Glomerular endothelial cell (primary cell): ENCODE measurements around the gene ALG12. TPM values are rescaled to one million over a fixed set of nuclear protein-coding genes. Genes with fewer than 3 reads are reported as not detected.

Experiments used
- DNase-seq: peaks from one replicate; pipeline ENCODE4 v3.0.0-alpha.2; 2011; ENCODE audit warnings: low read depth, low spot score; ENCODE audit errors: extremely low read depth
- total RNA-seq: library from RNA; depleted of rRNA; stranded (reverse); fragments of >200 nt; gene quantifications from 2 replicates; pipeline ENCODE4 v1.2.3, GENCODE V29; 2015

Gene ALG12
- total RNA-seq, 1 donor from 2014 or later = 14.5 TPM

GRCh38 chr22:49958366-49958921, 40.2 kb upstream of the ALG12 start:
- DNase-seq = no peak

- DNase-seq = no peak
Measured at GRCh38 chr22:49957826-49958365, 39.7 kb upstream of the ALG12 start.

- no peak for DNase-seq
Measured at GRCh38 chr22:49956914-49957825, 38.9 kb upstream of the ALG12 start.

GRCh38 chr22:49956418-49956770, 38.2 kb upstream of the ALG12 start:
- DNase-seq = no peak

- DNase-seq = no peak
Measured at GRCh38 chr22:49955581-49956417, 37.6 kb upstream of the ALG12 start.

- no peak for DNase-seq
Measured at GRCh38 chr22:49954991-49955580, 36.8 kb upstream of the ALG12 start.

GRCh38 chr22:49954354-49954753, 36.1 kb upstream of the ALG12 start:
- DNase-seq = no peak

GRCh38 chr22:49953680-49954344, 35.6 kb upstream of the ALG12 start:
- DNase-seq = no peak

GRCh38 chr22:49953027-49953679, 34.9 kb upstream of the ALG12 start:
- no peak for DNase-seq

GRCh38 chr22:49951986-49952896, 34.0 kb upstream of the ALG12 start:
- DNase-seq = no peak

GRCh38 chr22:49951678-49951985, 33.4 kb upstream of the ALG12 start:
- no peak for DNase-seq

GRCh38 chr22:49951000-49951677, 32.9 kb upstream of the ALG12 start:
- DNase-seq = no peak

GRCh38 chr22:49950396-49950994, 32.3 kb upstream of the ALG12 start:
- no peak for DNase-seq

- no peak for DNase-seq
Measured at GRCh38 chr22:49949914-49950292, 31.7 kb upstream of the ALG12 start.

- no peak for DNase-seq
Measured at GRCh38 chr22:49948958-49949913, 31.0 kb upstream of the ALG12 start.

- DNase-seq = no peak
Measured at GRCh38 chr22:49948116-49948957, 30.1 kb upstream of the ALG12 start.
